ENCODE measurements around the gene CDH9. TPM values are rescaled to one million over a fixed set of nuclear protein-coding genes. Genes with fewer than 3 reads are reported as not detected.

CDH9 gene
- total RNA-seq, 6 experiments from 2014 or later = not detected

GRCh38 chr5:27010646-27011045 is 27.7 kb downstream of the CDH9 start:
- H3K27ac ChIP-seq = no peak overlapping the region
- H3K4me1 ChIP-seq = no peaks in the 10 kb centered on the region
- H3K27me3 ChIP-seq = no peaks in the 10 kb centered on the region
- TF ChIP-seq CTCF (IDR thresholded peaks at IDR 0.05) (no peak), POLR2A (IDR thresholded peaks at IDR 0.05) (no peak)
- no peak for ATAC-seq
- DNase-seq = no peak
- intact Hi-C loops (cut with DNase I) = no loop called here
- H3K36me3 ChIP-seq = no peaks in the 10 kb centered on the region
- no peak overlapping the region for H3K4me3 ChIP-seq
- H3K9me3 ChIP-seq = no peaks in the 10 kb centered on the region
- WGBS (ENCODE audit: insufficient coverage, low coverage, low lambda C conversion rate, missing lambda C conversion rate) = 57% methylated on average over 1 of the region's 1 CpG

DNA sequence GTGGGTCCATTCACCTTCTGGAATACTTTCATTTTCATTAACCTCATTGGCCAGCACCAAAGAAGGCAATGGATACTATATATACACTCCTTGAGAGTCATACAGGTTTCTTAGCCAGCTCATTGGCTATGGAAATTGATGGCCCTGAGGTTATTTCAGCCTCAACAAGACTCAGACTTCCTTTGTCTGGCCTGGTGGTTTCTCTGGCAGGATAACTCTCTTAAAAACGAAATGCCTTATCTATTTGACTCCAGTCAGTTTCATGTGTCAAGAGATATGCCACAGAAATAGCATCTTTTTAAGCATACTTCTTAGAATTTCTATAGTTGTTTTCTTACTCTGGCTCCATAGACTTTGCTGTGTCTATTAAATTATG is 28.9 kb downstream of the CDH9 start:
- no peaks in the 10 kb centered on the region for H3K4me1 ChIP-seq
- 18% methylated on average over 1 of the region's 1 CpG for WGBS (ENCODE audit: insufficient coverage, low coverage, low lambda C conversion rate, missing lambda C conversion rate)
- ATAC-seq = no peak
- no peaks in the 10 kb centered on the region for H3K27me3 ChIP-seq
- no peak overlapping the region for H3K4me3 ChIP-seq
- no peaks in the 10 kb centered on the region for H3K36me3 ChIP-seq
- no peaks in the 10 kb centered on the region for H3K9me3 ChIP-seq
- intact Hi-C loops (cut with DNase I) = no loop called here
- H3K27ac ChIP-seq = no peak overlapping the region
- no peak for TF ChIP-seq CTCF (IDR thresholded peaks at IDR 0.05)
- no peak for DNase-seq

DNA sequence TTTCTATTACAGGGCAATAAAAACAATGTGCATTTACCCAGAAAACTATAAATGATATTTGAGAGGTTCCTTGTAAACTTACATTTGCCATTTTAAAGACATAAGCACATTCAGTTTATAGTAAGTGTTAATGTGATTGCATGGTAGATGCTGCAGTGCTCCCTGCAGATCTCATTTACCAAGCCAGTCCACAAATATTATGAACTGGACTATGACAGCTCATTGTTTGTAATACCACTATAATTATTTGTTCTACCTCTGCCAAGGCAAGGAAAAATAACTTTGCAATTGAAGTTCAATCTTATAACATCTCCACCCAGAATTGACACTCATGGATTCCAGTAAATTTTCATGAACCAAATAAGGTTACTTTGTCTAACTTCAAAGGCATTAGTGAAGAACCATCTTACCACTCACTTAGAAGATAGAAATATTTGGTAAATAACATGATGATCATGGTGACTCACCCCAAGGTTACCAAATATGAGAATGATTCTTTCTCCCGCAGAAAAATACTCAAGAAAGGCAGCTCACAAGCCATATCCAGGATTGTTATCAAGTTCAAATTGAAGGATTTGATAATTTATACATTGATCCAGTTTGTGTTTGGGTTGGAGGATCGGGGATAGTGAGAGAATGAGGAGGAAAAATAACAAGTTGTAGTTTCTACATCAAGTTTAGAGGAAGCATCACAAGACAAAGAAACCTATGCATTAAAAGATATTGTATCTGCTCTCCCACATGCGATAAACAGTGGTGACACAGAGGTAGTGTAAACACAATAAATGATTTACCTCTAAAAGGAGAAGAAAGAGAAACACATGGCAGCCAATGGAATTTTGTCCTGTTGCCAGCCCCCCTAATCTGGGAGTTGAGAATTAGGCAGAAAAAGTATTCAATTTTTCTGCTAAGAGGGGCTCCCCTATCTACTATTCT is 29.5 kb downstream of the CDH9 start:
- Histone ChIP-seq H3K9me3 (no peaks in the 10 kb centered on the region), H3K27ac (no peak overlapping the region), H3K4me1 (no peaks in the 10 kb centered on the region), H3K4me3 (no peak overlapping the region), H3K36me3 (no peaks in the 10 kb centered on the region), H3K27me3 (no peaks in the 10 kb centered on the region)
- DNase-seq = no peak
- 67% methylated on average over 3 of the region's 3 CpGs for WGBS (ENCODE audit: insufficient coverage, low coverage, low lambda C conversion rate, missing lambda C conversion rate)
- no peak for TF ChIP-seq POLR2A (IDR thresholded peaks at IDR 0.05)
- no peak for TF ChIP-seq CTCF (IDR thresholded peaks at IDR 0.05)
- intact Hi-C loops (cut with DNase I) = no loop called here
- ATAC-seq = no peak

GRCh38 chr5:27007121-27007520 is 31.3 kb downstream of the CDH9 start:
- intact Hi-C loops (cut with DNase I) = no loop called here

More at GRCh38 chr5:27007121-27007520, 31.3 kb downstream of the CDH9 start:
- TF ChIP-seq CTCF (IDR thresholded peaks at IDR 0.05) (no peak), POLR2A (IDR thresholded peaks at IDR 0.05) (no peak)
- no peak overlapping the region for H3K27ac ChIP-seq
- H3K27me3 ChIP-seq = no peaks in the 10 kb centered on the region
- ATAC-seq = no peak
- H3K9me3 ChIP-seq = no peaks in the 10 kb centered on the region
- H3K4me1 ChIP-seq = no peaks in the 10 kb centered on the region
- no peaks in the 10 kb centered on the region for H3K36me3 ChIP-seq
- no peak overlapping the region for H3K4me3 ChIP-seq
- DNase-seq = no peak
